HepG2 (cell line): ENCODE measurements around the gene HPD. TPM values are rescaled to one million over a fixed set of nuclear protein-coding genes. Genes with fewer than 3 reads are reported as not detected.

Experiments
- AFF4 ChIP-seq: sonication (generic); formaldehyde crosslinking; IDR thresholded peaks from 2 replicates; pipeline ENCODE4 v1.4.0; 2020; ENCODE audit warnings: missing genetic modification reagents
- JUND ChIP-seq: sonication (generic); formaldehyde crosslinking; IDR thresholded peaks from 2 replicates; pipeline ENCODE4 v1.8.0; 2022; ENCODE audit warnings: mild to moderate bottlenecking, missing genetic modification reagents
- KLF16 ChIP-seq, 2 experiments: sonication (generic) in 1 of 2; formaldehyde crosslinking in 1 of 2; IDR thresholded peaks; 2 replicates each; pipeline versions ENCODE4 v1.6.1 to v1.8.0; 2016 to 2023; ENCODE audit warnings: missing genetic modification reagents in 2 of 2, missing compliant biosample characterization in 1 of 2
- NCOA1 ChIP-seq: sonication (generic); formaldehyde crosslinking; IDR thresholded peaks from 2 replicates; pipeline ENCODE4 v1.9.0; 2021; ENCODE audit warnings: missing genetic modification reagents
- RNF219 ChIP-seq: sonication (generic); formaldehyde crosslinking; IDR thresholded peaks from 2 replicates; pipeline ENCODE4 v1.5.0; 2020; ENCODE audit warnings: mild to moderate bottlenecking, missing genetic modification reagents
- SALL2 ChIP-seq: sonication (generic); formaldehyde crosslinking; IDR thresholded peaks from 2 replicates; pipeline ENCODE4 v1.8.1; 2023; ENCODE audit warnings: mild to moderate bottlenecking, missing genetic modification reagents, inconsistent platforms
- SUZ12 ChIP-seq: fragments of 150-350 bp; IDR thresholded peaks from 2 replicates; pipeline ENCODE4 v1.6.1; 2014; ENCODE audit warnings: low read depth, low read length
- TCF12 ChIP-seq, 2 experiments: fragments of 450-650 bp in 1 of 2; sonication (generic) in 1 of 2; formaldehyde crosslinking in 1 of 2; IDR thresholded peaks; 2 replicates each; pipeline versions ENCODE4 v1.6.1 to v1.8.0; 2017 to 2022; ENCODE audit warnings: antibody characterized with exemption in 1 of 2, mild to moderate bottlenecking in 1 of 2, missing genetic modification reagents in 1 of 2, moderate library complexity in 1 of 2
- ZFAT ChIP-seq: sonication (generic); formaldehyde crosslinking; conservative IDR thresholded peaks from 2 replicates; pipeline ENCODE4 v1.8.1; 2023; ENCODE audit warnings: missing genetic modification reagents, inconsistent platforms
- ZFP36L2 ChIP-seq: sonication (generic); formaldehyde crosslinking; IDR thresholded peaks from 2 replicates; pipeline ENCODE4 v1.4.0; 2020; ENCODE audit warnings: missing genetic modification reagents
- ZGPAT ChIP-seq: IDR thresholded peaks from 2 replicates; pipeline ENCODE4 v1.6.1; 2016; ENCODE audit warnings: mild to moderate bottlenecking
- ZNF17 ChIP-seq: sonication (generic); formaldehyde crosslinking; IDR thresholded peaks from 2 replicates; pipeline ENCODE4 v1.5.0; 2020; ENCODE audit warnings: mild to moderate bottlenecking, missing genetic modification reagents
- ZNF253 ChIP-seq: sonication (generic); formaldehyde crosslinking; IDR thresholded peaks from 2 replicates; pipeline ENCODE4 v1.8.0; 2022; ENCODE audit warnings: mild to moderate bottlenecking, missing genetic modification reagents, borderline replicate concordance
- ZNF747 ChIP-seq: sonication (generic); formaldehyde crosslinking; IDR thresholded peaks from 2 replicates; pipeline ENCODE4 v1.8.1; 2023; ENCODE audit warnings: missing genetic modification reagents, mild to moderate bottlenecking, borderline replicate concordance
- ZSCAN12 ChIP-seq: sonication (generic); formaldehyde crosslinking; IDR thresholded peaks from 2 replicates; pipeline ENCODE4 v1.9.0; 2021; ENCODE audit warnings: mild to moderate bottlenecking, missing genetic modification reagents
- polyA plus RNA-seq, 8 experiments: library from polyadenylated mRNA; depleted of rRNA in 3 of 8; stranded (reverse) in 7 of 8; unstranded in 1 of 8; fragments of >200 nt; fragmentation: Illumina TruSeq in 4 of 8; extraction: Trizol in 4 of 8; gene quantifications; 2 replicates each; pipeline versions ENCODE4 v1.2.1 to v1.2.3, GENCODE V29; 2011 to 2016; ENCODE audit warnings: low read depth in 4 of 8, missing spikeins in 1 of 8, mixed read lengths in 1 of 8; ENCODE audit not compliant: insufficient read depth in 1 of 8
- total RNA-seq, 5 experiments: library from RNA; depleted of rRNA; stranded (reverse); fragments of >200 nt; fragmentation: Illumina TruSeq; extraction: Trizol; gene quantifications; 2 replicates each; pipeline ENCODE4 v1.2.3, GENCODE V29; 2016; ENCODE audit warnings: low read depth in 1 of 5

The HPD gene
- total and polyA plus RNA-seq, 2 of the 13 experiments (the other 11 are each of a cell fraction or from before 2014, with no cell fraction given): 120 to 195 TPM

- TF ChIP-seq AFF4 (0 out of 2 replicates have a peak, but pooled peaks have one; percentile 12), JUND (no peak), ZNF17 (CRISPR knock-in tag) (no peak), SALL2 (0 out of 2 replicates have a peak, but pooled peaks have one; percentile 27), RNF219 (CRISPR knock-in tag) (no peak), TCF12 (IDR thresholded peaks at IDR 0.05) (no peak), TCF12 (CRISPR knock-in tag; IDR thresholded peaks at IDR 0.05) (no peak), ZFAT (CRISPR knock-in tag) (0 out of 2 replicates have a peak, but pooled peaks have one; percentile 37), ZGPAT (CRISPR knock-in tag) (no peak), ZSCAN12 (CRISPR knock-in tag) (0 out of 2 replicates have a peak, but pooled peaks have one; percentile 25), KLF16 (CRISPR knock-in tag; IDR thresholded peaks at IDR 0.05) (no peak), ZNF747 (CRISPR knock-in tag) (no peak), SUZ12 (no peak), ZNF253 (no peak), ZFP36L2 (CRISPR knock-in tag) (no peak), NCOA1 (CRISPR knock-in tag) (no peak)
Measured at GRCh38 chr12:121802485-121802842, 56.2 kb downstream of the HPD start (continued).
